Measurements from ENCODE around the gene URAD. TPM values are rescaled to one million over a fixed set of nuclear protein-coding genes. Genes with fewer than 3 reads are reported as not detected.

URAD gene
- total and polyA plus RNA-seq, 8 donors: 0.31 TPM; not detected in 7

DNA sequence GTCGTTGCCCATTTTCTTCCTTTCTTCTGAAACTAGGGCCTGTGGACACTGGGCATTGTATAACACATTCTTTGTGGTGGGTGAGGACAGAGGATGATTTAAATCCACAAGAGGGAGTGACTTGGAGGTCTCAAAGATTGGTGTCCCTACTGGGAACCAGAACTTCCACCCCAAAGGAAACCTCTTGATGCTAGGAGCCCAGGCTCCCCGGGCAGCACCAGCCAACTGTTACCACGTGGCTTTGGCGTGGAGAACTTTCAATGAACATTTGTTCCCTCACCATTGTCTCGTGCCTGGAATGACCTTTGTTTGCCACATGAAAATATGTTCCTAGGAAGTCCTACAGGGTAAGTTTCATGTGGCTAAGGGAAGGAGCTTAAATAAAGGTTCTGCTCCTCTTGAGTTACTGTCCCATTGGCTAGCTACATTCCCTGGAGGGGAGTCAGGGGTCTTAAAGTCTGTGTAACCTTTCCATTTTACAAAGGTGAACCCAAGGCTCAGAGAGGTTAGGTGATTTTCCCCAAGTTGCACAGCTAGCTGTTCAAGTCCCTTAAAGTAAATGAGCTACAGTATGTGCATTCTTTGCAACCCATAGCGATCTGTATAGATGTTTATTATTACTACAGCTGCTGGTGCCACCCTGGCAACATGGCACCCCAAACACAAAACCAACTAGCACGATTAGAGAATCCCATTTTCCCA lies 14.4 kb downstream of the URAD start:
- H3K27me3 ChIP-seq: peaks cover 0 to 11% (median 4%) of the 10 kb centered on the region in 4 donors
- TF ChIP-seq, protein P1, sequence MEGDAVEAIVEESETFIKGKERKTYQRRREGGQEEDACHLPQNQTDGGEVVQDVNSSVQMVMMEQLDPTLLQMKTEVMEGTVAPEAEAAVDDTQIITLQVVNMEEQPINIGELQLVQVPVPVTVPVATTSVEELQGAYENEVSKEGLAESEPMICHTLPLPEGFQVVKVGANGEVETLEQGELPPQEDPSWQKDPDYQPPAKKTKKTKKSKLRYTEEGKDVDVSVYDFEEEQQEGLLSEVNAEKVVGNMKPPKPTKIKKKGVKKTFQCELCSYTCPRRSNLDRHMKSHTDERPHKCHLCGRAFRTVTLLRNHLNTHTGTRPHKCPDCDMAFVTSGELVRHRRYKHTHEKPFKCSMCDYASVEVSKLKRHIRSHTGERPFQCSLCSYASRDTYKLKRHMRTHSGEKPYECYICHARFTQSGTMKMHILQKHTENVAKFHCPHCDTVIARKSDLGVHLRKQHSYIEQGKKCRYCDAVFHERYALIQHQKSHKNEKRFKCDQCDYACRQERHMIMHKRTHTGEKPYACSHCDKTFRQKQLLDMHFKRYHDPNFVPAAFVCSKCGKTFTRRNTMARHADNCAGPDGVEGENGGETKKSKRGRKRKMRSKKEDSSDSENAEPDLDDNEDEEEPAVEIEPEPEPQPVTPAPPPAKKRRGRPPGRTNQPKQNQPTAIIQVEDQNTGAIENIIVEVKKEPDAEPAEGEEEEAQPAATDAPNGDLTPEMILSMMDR (IDR thresholded peaks at IDR 0.05): no peak
- DNase-seq (peak in 1 of 6 donors; percentile 27), FAIRE-seq (no peak), ATAC-seq (no peak)
- H3K27ac ChIP-seq: no peak overlapping the region
- no peaks in the 10 kb centered on the region for H3K9me3 ChIP-seq
- H3K4me3 ChIP-seq: no peak overlapping the region
- intact Hi-C loops (cut with DNase I): no loop called here
- no peaks in the 10 kb centered on the region for H3K4me1 ChIP-seq
- WGBS, 2 donors: 43 to 51% methylated on average over 7 of the region's 7 CpGs
- no peaks in the 10 kb centered on the region for H3K36me3 ChIP-seq

DNA sequence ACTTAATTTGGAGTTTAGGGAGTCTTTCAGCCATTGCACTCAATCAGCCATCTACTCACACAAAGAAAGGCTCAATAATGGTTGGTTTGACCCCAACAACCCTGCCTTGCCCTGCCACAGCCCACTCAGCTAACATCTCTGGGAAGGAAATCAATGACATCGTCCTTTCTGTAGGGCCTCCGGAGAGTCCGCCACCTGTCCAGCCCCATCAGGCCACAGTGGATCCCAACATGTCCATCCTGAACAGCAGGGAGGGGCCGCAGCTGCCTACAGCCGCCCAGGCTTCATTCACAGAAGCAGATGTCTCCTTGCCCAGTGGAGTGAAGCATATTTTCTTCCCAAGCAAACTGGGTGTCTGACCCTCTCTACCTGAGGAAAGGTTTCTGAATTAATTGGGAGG lies 15.2 kb downstream of the URAD start:
- no peak for FAIRE-seq
- DNase-seq: peak in 1 of 6 donors; percentile 29
- intact Hi-C loops (cut with DNase I): no loop called here
- H3K27me3 ChIP-seq: peaks cover 0 to 7% (median 2%) of the 10 kb centered on the region in 4 donors
- ATAC-seq: no peak
- no peaks in the 10 kb centered on the region for H3K9me3 ChIP-seq
- H3K4me3 ChIP-seq: no peak overlapping the region
- WGBS, 2 donors: 65 to 76% methylated on average over 5 of the region's 5 CpGs
- TF ChIP-seq, protein P1 (IDR thresholded peaks at IDR 0.05): no peak
- no peaks in the 10 kb centered on the region for H3K4me1 ChIP-seq
- H3K36me3 ChIP-seq: no peaks in the 10 kb centered on the region
- no peak overlapping the region for H3K27ac ChIP-seq

DNA sequence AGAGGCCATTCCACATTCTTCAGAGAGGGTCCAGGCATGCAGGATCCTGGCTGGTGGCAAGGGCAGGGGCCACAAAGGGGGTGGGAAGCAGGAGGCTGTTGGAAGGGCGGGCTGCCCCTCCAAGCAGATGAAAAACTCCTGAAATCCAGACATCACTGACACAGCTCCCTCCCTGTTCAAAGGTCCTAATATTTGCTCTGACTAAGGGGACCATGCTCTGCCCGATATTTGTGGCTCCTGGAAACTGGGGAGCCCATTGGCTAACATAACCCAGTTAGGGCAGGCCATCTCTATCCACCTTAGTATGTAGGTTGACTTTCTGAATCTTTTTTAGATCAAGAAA lies 16.0 kb downstream of the URAD start:
- Histone ChIP-seq H3K36me3 (no peaks in the 10 kb centered on the region), H3K4me3 (no peak overlapping the region), H3K9me3 (no peaks in the 10 kb centered on the region), H3K27me3 (peaks cover 0 to 12% (median 2%) of the 10 kb centered on the region in 4 donors), H3K4me1 (no peaks in the 10 kb centered on the region), H3K27ac (no peak overlapping the region)
- TF ChIP-seq, protein P1 (IDR thresholded peaks at IDR 0.05): no peak
- WGBS, 2 donors: 72 to 82% methylated on average over 2 of the region's 2 CpGs
- FAIRE-seq (no peak), DNase-seq (no peak), ATAC-seq (no peak)
- intact Hi-C loops (cut with DNase I): no loop called here

DNA sequence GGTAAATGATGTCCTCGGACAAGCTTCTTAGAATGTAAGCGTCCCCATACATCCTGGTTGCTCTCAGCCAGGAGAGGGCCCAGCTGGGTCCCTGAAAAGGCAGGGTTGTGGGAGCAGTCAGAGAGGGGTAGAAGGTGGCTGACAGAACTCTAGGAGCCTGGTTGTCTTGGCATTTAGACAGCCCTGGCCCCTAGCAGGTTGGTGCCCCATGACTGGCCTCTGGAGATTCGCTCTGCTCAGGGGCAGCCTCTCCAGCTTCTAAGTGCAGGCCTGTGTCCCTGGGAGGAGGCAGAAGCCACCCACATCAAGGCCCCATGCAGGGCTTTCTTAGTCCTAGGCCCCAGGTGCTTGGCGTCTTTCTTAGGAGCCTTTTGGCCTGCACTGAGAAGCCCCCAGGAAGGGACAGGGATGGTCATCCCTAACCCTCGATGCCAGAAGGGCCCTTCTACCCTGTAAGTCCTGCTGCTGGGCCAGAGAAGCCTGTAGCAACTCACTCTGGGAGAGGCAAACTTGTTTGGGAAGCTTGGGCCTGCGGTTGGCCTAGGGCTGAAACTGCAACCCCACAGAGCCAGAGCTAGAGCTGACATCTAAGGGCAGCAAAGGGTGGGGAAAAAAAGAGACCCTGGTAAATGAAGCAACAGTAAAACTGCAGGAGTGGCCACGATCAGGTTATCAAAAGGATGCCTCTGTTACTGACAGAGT lies 16.6 kb downstream of the URAD start:
- DNase-seq: no peak
- Histone ChIP-seq H3K4me1 (no peaks in the 10 kb centered on the region), H3K4me3 (no peak overlapping the region), H3K36me3 (no peaks in the 10 kb centered on the region), H3K27ac (no peak overlapping the region), H3K9me3 (no peaks in the 10 kb centered on the region), H3K27me3 (peaks cover 0 to 13% (median 2%) of the 10 kb centered on the region in 4 donors)
- TF ChIP-seq, protein P1 (IDR thresholded peaks at IDR 0.05): no peak
- intact Hi-C loops (cut with DNase I): no loop called here
- no peak for ATAC-seq
- WGBS, 2 donors: 55 to 68% methylated on average over 7 of the region's 7 CpGs
- FAIRE-seq: no peak

DNA sequence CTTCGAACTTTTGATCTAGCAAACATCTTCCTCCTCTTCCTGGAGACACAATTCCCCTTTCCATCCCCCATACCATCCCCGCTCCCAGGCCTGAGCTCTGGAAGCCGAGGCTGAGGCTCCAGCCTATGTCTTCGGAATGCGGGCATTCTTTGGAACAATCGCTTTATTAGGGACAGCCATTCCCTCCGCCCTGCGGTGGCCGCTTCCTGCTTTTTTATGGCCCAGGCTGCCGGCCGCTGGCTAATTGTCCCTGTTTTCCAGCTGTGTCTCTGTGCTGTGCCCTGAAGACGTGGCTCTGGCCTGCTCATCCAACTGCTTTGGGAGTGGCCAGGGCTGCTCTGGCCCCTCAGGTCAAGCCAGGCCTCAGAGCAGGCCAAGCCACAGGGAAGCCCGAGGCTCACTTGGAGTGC lies 17.3 kb downstream of the URAD start:
- no peaks in the 10 kb centered on the region for H3K36me3 ChIP-seq
- ATAC-seq (no peak), FAIRE-seq (no peak), DNase-seq (no peak)
- H3K4me1 ChIP-seq: no peaks in the 10 kb centered on the region
- H3K27me3 ChIP-seq: peaks cover 0 to 8% (median 2%) of the 10 kb centered on the region in 4 donors
- H3K4me3 ChIP-seq: no peak overlapping the region
- intact Hi-C loops (cut with DNase I): no loop called here
- TF ChIP-seq, protein P1 (IDR thresholded peaks at IDR 0.05): no peak
- WGBS, 2 donors: 76 to 82% methylated on average over 13 of the region's 13 CpGs
- H3K27ac ChIP-seq: no peak overlapping the region
- no peaks in the 10 kb centered on the region for H3K9me3 ChIP-seq

Data from pancreas (tissue), 10 donors.